NCI-H1694 treated with DMSO at 0.1 percent for 48 hours (cell line): ENCODE results near the gene TRAPPC10.

ENCODE experiments used
- DNase-seq: peaks from one replicate; lab custom pipeline; 2025; lab: John Stamatoyannopoulos, UW

TRAPPC10 gene

GRCh38 chr21:44066116-44066515, 54.0 kb downstream of the TRAPPC10 start:
- DNase-seq: no peak

DNA sequence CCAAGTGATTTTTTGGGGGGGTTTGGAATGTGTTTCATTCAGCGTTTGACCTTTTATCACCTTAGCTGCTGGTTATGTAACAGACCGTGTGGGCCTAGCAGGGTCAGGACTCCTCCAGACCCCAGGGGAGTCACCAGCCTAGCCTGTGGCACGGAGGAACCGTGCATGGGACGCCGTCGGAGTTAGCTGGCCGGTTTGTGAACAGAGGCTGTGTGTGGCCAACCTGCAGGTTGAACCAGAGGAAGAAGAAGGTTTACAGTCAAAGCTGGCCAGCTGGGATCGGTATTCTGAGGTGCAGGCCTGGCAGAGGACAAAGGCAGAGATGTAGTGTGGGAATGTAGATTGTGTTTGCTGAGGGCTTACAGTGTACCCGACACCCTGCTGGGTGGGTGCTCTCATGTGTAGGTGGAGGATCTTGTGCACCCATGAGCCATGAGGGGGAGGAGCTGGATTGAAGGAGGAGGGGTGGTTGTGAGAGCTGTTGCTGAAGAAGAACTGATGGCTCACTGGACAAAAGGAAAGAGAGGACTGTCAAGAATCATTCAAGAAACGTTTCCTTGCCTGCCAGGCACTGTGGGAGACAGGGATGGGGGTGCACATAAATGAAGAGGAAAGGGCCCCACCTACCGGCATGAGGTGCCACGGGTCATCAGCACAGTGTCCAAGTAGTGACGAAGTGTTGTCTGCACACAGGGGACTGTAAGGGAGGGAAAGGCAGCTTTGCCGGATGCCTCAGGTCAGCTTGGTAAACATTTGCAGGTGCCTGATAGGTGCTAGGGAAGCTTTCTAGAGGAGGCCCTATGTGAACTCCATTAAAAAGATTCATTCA, 55.1 kb downstream of the TRAPPC10 start:
- DNase-seq: no peak

- no peak for DNase-seq
Measured at GRCh38 chr21:44070391-44070790, 58.3 kb downstream of the TRAPPC10 start.

DNA sequence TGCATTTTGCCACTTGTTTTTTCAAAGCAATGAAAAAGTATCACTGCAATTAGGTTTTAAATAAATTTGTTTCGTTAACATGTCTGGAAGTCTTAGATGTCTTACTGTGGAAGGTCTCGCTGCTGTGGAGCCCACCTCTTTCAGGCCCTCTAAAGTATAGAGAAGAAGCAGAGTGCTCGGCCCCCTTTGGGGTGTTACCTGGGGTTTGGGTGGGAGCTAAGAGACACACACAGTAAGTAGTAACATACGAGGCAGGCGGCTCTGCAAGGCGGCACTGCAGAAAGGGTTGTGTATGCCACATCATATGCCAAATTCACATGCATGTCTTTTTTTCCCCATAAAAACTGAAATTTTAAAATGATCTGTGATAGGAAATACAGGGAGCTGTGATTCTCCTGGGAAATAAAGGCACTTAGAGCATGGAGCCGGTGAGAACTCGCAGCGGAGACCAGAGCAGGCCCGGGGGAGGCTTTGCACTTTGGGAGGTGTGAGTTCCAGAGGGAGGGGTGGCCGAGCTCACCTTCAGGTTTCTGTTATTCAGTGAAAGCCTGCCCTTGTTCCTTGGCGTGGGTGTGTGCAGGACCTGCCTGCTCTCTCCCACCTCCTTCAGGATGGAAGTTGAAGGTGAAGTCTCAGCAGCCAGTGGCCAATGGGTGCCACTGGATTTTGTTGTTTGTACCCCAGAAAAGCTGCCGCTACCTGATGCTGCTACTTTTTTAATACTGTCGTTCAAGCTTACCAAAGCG, 59.4 kb downstream of the TRAPPC10 start:
- no peak for DNase-seq

GRCh38 chr21:44072111-44072510, 60.0 kb downstream of the TRAPPC10 start:
- DNase-seq: no peak

DNA sequence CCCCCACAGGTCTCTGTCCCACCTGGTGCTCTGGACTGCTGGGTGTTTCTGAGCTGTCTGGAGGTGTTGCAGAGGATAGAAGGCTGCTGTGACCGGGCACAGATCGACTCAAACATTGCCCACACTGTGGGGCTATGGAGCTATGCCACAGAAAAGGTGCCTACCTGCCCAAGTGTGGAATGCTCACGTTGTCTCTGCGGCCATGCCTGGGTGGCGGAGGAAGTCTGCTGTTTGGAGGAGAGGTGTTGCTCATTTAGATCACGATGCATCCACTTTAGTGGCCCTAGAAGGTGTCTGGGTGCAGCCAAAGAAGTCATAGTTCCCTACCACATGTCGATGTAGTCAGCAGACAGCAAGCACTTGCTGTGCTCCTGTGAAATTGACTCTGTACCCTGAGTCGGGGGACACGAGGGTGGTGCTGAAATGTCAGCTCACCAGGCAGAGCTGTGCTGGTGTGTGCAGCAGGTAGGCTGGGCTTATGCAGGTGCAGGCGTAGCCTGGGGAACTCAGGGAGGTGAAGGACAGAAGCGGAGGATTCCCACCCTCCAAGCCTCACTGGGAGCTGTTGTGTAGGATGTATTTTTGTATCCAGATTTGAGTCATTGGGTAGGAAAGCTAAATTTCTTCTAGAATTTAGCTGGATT, 62.3 kb downstream of the TRAPPC10 start:
- DNase-seq: no peak

DNA sequence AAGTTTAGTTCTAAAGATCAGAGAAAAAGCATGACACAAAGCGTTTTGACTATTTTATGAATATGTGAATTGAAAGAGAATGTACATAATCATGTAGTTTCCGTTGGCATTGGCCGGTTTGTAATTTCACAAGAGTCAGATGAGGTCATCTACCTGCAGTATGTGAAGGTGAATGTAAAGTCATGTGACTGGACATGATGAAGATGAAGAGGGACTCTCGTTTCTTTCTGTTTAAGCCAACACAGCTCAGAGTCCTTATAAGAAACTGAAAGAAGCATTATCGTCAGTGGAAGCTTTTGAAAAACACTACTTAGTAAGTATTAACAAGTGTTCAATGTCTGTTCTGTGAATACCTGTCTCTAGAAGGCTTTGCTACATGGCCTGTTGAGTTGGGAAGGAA, 64.2 kb downstream of the TRAPPC10 start:
- DNase-seq: no peak

- no peak for DNase-seq
Measured at GRCh38 chr21:44078411-44078981, 66.4 kb downstream of the TRAPPC10 start.

DNA sequence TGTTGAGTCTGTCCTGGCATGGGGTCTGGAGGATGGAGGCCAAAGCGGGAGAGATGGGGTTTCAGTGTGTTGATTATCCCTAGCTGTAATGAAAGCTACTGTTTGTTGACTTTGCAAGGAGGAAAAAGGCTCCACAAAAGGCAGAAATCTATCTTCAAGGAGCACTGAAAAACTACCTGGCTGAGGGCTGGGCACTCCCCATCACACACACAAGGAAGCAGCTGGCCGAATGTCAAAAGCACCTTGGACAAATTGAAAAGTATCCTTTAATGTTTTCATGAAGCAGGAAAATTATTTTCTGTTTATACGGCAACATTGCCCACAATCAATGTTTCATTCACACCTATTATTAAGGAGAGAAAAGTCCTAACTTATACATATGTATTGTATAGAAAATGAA, 67.3 kb downstream of the TRAPPC10 start:
- no peak for DNase-seq

DNA sequence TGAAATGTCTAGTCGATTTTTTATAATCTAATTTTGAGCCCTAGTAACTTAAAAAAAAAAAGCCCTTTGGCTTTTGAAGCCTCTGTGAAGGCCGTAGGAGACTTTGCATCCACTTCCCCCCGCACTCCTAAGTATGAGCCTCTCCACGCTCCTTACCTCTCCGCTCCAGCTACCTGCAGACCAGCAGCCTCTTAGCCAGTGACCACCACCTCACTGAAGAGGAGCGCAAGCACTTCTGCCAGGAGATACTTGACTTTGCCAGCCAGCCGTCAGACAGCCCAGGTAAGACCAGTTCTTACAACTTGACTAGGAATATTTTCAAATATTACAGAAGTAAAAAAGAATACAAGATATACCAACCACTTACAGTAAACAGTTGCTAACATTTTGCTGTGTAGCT, 67.7 kb downstream of the TRAPPC10 start:
- DNase-seq: no peak

DNA sequence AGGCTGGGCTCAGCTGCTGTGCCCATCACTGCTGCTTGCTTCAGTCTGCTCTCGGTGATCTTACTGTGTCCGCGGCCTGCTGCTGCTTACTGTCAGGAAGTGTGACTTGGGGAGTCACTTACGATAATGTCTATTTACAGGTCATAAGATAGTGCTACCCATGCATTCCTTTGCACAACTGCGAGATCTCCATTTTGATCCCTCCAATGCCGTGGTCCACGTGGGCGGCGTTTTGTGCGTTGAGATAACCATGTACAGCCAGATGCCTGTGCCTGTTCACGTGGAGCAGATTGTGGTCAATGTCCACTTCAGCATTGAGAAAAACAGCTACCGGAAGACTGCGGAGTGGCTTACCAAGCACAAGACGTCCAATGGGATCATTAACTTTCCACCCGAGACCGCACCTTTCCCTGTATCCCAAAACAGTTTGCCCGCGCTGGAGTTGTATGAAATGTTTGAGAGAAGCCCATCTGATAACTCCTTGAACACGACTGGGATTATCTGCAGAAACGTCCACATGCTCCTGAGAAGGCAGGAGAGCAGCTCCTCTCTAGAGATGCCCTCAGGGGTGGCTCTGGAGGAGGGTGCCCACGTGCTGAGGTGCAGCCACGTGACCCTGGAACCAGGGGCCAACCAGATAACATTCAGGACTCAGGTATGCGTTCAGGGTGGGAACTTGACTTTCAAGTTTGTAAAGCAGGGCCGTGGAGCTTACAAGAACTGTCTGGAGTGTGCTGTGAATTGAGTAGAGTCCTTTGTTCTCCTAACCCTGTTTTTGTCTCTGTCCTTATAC, 70.7 kb downstream of the TRAPPC10 start:
- DNase-seq: no peak

GRCh38 chr21:44083631-44084291, 71.7 kb downstream of the TRAPPC10 start:
- no peak for DNase-seq

GRCh38 chr21:44084496-44085241, 72.6 kb downstream of the TRAPPC10 start:
- no peak for DNase-seq

GRCh38 chr21:44085491-44086321, 73.6 kb downstream of the TRAPPC10 start:
- no peak for DNase-seq

DNA sequence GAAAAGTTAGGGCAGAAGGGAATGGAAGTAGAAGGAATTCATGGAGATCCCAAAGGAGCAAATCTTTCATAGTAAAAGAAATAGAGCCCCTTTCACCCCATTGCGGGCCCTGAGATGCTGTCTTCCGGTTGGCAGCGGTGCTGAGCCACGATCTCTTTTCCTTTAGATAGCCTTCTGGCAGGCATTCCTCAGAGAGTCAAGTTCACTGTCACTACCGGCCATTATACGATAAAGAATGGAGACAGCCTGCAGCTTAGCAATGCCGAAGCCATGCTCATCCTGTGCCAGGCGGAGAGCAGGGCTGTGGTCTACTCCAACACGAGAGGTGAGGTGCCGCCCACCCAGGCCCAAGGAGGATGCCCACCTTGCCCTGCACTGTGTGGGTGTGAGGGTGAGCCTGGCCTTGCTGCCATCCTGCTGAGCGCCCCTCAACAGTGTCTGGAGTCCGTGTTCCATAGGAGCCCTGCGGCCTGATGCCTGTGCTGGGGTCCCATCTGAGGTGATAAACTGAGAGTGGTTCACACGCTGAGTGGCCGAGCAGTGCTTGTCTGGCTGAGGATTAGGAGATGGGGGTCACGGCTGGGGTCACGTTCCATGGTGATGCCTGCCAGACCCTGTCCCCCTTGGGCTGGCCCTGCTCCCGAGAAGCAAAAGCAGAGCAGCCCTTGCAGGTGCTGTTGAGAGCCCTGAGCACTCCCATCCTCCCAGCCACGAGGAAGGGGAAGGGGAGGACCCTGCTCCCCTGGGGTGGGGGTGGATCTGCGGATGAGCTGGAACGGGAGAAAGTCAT, 74.7 kb downstream of the TRAPPC10 start:
- no peak for DNase-seq

GRCh38 chr21:44087426-44088400, 75.6 kb downstream of the TRAPPC10 start:
- no peak for DNase-seq

DNA sequence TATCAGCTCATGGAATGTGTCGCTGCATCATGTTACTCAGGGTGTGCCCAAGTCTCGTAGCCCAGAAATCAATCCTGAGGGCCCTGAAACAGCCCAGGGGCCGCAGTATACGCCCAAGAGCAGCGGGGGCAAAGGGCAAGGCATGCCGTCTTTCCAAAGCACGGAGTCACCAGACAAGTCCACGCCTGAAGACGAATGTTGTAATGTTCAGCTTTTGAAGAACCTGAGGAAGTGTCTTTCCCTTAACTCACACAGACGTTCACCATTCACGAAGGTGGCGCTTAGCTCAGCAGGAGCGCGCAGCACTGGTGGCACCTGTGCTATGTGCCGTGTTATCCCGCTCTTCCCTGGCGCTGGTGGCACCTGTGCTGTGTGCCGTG, 76.3 kb downstream of the TRAPPC10 start:
- DNase-seq: no peak
